NCI-H345 treated with DMSO at 0.1 percent for 48 hours (cell line): Measurements from ENCODE around the gene OSBPL10.

Experiments used
- DNase-seq: peaks from one replicate; lab custom pipeline; 2025; ENCODE audit not compliant: unreplicated experiment; lab: John Stamatoyannopoulos, UW

Gene OSBPL10

DNA sequence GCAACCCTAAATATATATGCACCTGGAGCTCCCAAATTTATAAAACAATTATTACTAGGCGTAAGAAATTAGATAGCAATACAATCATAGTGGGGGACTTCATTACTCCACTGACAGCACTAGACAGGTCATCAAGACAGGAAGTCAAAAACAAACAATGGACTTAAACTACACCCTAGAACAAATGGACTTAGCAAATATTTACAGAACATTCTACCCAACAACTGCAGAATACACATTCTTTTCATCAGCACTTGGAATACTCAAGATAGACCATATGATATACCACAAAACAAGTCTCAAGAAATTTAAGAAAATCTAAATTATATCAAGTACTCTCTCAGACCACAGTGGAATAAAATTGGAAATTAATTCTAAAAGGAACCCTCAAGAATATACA is 201.5 kb downstream of the OSBPL10 start:
- DNase-seq: no peak

DNA sequence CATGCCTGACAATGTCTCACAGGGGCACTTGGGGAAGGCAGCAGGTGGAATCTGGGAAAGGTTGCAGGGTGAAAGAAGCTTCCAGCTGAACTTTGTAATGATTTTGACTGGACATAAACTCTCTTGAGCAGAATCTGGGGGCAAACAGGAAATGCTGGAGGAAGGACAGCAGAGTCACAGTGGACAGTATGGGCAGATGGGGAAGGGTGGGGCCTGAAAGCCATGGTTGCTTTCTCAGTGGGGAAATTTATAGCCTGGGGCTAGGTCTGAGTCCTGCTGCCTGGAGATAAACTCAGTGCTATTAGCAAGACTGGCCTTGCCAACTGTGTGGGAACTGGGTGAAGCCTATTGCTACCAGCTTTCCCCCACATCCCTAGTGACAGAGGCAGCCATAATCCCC is 203.2 kb downstream of the OSBPL10 start:
- DNase-seq: no peak

DNA sequence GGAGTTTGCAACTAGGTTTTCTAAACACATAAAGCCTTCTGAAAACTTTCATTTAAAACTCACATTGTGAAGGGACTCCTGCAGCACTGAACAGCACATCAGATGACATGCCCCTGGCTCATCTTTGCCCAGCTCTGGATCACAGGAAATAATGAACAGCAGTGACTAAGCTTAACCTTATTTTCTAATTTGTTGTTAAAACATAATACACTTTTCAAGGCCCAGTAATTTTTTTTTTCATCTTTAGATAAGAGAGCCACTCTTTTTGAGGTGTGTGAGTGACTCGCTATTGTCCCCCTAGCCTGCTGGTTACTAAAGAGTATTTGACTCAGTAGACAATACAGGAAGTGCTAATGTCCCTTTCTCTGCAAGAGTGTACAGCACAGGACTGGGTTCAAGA is 204.0 kb downstream of the OSBPL10 start:
- DNase-seq: no peak

DNA sequence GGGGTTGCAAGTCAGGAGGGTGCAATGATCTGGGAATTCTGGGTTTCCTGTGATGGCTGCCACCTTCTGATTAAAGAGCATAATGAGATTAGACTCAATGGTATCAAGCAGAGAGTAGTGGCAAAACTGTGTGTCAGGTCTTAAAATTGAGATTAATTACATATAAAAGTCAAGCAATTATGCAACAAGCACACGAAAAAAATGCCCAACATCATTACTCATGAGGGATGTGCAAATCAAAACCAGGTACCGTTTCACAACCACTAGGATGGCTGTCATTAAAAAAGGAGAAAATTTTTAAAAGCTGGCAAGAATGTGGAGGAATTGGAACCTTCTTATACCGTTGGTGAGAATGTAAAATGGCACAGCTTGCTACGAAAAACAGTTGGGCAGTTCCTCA is 205.0 kb downstream of the OSBPL10 start:
- DNase-seq: no peak

DNA sequence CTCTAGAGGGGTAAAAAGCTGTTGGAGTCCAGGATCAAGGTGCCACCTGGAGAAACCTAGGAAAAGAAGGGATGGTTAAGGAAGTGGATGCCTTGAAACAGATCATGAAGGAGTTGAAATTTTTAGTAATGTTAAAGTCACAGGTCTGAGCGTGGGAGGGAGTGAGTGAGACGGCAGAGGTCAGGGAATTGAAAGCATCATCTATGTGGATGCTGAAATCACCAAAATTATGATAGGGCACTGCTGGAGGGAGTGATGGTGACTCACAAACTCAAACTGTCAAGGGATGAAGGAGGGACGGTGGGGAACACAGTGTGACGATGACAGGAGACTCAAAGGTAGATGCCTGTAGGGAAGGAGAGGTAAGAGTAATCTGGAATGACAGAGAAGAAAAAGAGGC is 205.7 kb downstream of the OSBPL10 start:
- no peak for DNase-seq

DNA sequence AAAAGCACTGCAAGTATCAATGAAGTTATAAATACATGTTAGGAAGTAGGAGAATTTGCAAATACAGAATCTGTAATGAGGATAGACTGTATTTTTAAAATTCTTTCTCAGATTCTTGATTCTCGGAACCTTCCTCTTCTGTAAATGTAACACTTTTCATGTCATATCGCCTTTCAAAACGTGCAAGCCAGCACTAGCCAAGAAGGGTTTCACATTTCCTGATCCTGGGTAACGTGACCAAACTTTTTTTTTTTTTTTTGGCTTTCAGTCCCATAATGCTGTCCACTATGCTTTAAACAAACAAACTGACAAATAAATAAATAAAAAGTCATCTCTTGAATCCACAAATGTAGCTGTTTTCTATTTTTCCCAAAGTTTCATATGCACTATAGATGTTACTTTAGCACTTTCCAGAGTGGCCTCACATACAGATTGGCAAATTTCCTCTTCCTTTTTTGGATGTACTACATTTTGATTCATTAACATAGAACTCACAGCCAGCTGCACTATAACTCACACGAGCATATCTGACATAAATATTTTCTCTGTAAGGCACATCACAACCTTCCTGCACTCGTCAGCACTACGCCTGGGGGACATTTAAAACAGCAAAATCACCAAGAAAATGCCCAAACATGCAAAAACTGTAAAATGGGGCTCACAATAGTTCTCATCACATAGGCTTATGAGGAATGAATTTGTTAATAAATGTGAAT is 208.1 kb downstream of the OSBPL10 start:
- no peak for DNase-seq

DNA sequence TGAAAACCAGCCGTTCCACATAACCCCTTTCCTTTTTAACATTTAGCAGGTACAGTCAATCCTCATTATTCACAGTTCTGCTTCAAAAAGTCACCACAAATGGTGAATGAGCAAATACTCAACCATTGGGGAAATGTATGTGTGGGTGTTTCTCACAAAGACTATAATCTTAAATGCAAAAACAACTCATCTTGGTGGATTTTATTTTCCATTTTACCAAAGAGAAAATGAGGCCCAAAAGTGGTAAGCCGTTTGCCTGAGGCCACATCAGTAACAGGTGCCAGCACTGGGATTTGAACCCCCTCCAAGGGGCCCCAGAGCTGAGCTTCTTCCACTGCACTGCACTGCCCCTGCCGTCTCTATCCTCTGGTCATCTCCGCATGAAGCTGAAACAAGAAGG is 208.8 kb downstream of the OSBPL10 start:
- no peak for DNase-seq

DNA sequence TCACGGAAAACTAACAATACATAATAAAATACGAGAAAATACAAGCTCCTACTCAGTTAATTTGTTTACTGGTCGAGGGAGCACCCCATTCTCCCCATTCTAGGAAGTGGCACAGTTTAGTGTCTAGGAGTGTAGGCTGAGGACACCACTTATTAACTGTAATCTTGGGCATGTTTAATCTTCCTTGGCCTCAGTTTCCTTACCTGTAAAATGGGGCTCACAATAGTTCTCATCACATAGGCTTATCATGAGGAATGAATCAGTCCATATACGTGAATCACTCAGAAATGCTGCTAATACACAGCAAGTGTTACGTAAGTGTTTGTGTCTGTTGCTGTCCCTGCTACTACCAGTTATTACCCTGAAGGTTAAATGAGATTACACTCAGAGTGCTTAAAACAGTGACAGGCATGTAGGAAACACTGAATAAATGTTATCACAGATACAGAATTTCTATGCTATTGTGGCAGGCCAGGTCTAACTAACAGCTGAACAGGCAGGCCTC is 210.2 kb downstream of the OSBPL10 start:
- DNase-seq: no peak

DNA sequence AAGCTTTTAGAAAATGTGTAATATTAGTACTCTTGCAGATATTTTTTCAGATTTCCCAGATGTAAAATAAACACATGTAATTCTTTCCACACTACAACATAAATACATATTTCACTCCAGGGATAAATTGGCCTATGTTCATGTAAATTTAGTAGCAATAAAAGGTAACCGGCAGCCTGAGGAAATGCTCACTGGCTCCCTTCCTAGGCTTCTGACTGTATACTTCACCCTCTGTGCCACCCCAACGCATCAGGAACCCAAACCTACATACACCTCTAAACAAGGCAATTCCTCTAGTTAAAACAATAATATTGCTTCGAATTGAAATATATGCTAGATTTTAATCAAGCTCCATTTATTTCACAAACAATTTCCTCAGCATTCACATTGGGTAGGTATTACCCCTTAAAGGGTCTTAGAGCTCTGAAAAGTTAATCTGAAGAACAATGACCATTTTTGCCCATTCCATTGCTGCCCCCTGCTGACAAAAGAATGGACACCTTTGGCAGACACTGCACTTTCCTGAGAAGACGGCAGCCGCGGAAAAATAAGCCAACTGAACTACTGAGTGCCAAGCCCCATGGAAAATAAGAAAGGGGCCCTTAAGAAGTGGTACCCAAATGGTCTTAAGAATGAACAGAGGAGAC is 212.5 kb downstream of the OSBPL10 start:
- peak; percentile 8 for DNase-seq

DNA sequence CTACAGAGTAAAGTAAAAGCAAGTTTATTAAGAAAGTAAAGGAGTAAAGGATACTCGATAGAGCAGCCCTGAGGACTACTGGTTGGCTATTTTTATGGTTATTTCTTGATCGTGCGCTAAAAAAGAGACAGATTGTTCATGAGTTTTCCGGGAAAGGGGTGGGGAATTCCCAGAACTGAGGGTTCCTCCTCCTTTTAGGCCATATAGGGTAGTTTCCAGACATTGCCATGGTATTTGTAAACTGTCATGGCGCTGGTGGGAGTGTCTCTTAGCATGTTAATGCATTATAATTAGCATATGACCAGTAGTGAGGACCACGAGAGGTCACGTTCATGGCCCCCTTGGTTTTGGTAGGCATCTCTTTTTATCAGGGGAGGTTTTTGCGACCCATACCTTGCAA is 213.1 kb downstream of the OSBPL10 start:
- DNase-seq: no peak

DNA sequence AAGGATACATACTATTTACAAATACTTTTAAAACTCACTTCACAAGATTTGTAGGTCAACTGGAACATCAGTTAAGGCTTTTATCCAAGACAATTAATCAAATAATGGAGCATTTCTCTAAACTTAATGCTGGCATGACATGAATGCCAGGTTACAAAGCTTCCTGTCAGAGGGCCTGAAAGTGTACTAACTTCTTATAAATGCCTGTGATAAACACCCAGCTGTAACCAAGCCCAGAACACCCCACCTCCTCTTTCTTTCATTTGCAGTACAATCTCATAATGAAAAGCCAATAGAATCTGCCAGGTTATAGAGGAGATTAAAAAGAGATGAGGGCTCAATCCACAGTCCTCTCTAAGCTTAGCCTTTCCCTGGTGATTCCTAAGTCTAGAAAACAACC is 214.4 kb downstream of the OSBPL10 start:
- DNase-seq: no peak

DNA sequence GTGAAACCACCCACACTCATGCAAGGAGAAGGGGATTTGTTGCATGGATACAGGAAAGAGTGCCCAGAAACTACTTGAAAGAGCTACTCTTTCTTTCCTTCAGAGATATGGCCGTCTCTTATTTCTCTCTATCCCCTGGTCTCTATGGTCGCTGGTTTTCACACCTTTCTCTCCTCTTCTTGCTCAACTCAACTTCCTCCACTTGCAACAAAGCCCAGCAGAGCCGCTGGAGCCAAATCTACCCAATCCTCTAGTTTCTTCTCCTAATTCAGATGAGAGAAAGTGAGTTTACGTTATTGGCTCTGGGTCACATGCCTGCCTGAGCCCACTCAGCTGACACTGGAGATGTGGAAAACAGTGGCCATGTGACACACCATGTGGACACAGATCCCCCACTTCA is 215.2 kb downstream of the OSBPL10 start:
- DNase-seq: no peak

DNA sequence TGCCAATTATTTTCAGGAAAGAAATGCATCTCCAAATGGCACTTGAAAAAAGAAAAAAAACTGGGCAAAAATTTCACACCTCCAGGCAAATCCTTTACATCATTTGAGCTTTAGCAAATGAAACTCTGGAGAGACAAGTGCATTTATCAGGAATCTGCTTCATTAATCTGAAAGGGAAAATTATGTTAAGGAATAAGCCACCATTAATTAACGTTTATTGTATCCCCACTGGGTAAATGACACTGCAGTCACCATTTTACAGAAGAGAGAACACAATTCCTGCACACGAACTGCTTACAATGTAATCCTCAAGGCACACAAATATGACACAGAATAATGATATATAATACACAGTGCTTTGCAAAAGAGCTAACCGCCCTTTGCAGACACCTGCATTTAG is 217.3 kb downstream of the OSBPL10 start:
- DNase-seq: no peak

DNA sequence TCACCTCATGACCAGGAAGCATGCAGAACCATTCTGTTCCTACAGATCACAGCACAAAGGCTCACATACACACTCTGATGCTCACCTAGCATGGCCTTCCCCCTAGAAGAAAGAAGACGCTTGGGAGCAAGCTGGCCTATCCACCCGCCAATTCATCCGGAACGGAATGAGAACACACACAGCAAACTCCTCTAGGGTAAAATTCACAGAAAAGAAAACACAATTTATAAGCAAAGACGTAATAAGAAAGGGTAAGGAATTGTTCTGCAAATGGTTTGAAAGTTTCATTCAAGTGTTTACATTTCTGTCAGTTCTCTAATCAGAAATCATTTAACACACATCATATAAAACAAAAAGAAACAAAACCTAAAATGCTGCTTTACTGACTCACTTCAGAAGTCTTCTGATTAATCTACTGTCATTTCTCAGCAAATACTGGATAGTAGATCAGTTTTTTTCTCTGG is 218.1 kb downstream of the OSBPL10 start:
- DNase-seq: no peak

DNA sequence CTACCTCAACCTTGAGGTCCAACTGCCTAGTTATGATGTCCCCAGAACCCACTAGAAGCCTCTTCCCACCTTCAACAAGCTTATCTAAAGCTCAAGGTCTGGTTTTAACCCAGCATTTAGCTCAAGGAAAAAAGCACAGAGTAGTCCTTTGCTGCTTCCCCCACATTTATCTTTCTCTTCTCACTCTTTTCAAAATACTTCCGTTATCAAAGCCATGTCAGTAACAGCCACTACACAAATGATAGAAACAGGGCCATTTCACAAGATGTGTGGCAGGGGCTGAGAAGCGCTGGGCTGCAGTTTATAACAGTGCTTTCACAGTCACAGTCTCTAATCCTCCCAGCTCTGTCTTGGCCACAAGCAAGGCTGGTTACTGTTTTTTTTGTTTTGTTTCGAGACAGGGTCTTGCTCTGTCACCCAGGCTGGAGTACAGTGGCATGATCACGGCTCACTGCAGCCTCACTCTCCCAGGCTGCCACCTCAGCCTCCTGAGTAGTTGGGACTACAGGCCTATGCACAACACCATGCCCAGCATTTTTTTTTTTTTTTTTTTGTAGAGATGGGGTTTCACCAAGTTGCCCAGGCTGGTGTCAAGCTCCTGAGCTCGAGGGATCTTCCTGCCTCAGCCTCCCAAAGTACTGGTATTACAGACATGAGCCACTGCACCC is 218.8 kb downstream of the OSBPL10 start:
- DNase-seq: no peak

DNA sequence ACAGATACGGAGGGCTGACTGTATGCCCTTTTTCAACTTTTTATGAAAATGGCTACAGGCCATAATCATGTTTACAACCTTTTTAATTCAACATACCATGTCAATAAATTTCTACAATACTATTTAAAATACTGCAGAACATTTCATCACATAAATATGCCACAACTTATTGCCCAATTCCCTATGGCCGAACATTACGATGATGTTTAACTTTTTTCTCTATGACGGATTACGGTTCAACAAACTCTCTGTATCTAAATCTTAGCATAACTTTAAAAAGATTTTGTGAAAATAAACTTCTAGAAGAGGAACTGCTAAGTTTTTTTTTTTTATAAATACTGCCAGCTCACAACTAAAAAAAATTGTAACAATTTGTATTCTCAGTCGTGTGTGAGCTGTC is 220.4 kb downstream of the OSBPL10 start:
- DNase-seq: no peak

DNA sequence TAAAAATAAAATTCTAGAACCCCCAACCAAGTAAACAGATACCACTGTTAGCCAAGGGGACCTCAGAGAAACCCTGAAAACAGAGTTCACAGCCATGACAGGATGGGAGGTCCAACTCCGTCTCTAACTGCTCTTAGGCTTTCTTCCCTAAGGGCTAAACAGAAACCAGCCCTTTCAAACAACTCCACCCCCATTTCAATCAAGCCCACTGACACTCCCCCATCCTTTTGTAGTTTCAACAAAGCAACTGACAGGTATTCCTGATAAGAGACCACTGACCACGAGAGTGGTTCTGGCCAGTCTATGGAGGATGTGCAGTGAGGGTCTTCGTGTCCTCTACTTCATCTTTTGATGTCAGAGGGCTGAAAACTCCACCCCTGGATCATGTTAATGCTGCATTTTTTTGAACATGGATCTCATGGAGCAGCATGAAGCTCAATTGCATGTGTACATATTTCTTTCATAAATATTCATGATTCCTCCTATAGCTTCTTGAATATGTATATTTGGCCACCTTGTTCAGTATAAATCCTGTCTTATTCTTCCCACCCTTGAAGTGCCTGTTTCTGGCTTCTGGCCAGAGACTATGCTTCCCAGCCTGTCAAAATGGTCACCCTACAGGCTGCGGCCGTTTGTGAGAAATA is 222.6 kb downstream of the OSBPL10 start:
- DNase-seq: no peak

DNA sequence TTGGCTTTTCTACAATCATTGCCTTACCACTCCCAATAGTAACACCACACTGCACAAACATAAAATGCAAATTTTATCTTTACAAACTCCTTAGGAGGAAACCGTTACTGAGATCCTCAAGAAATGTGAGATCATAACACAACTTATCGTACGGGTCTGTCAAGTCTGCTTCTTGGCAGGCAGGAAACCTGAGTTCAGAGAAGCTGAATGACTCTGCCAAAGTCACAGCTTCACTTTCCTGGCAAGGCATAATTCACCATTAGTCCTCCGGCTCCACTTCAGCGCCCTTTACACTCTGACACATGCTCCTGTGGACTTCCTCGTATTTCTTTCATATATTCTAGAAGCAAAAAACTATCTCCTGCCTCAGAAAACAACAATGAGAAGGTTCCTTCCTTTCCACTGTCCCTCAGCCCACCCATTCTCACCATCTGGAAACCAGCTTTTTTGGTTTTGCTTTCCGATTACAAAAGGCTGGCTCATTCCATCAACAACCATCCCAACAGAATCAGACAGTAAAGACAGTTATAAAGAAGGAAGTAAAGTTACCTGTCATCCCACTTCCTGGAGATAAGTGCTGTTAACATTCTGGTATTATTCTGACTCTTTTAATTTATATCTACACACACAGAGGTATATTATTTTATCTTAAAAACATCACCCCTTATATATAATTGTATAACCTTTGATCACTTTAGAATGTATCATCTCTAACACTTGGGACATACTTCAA is 225.0 kb downstream of the OSBPL10 start:
- DNase-seq: no peak

DNA sequence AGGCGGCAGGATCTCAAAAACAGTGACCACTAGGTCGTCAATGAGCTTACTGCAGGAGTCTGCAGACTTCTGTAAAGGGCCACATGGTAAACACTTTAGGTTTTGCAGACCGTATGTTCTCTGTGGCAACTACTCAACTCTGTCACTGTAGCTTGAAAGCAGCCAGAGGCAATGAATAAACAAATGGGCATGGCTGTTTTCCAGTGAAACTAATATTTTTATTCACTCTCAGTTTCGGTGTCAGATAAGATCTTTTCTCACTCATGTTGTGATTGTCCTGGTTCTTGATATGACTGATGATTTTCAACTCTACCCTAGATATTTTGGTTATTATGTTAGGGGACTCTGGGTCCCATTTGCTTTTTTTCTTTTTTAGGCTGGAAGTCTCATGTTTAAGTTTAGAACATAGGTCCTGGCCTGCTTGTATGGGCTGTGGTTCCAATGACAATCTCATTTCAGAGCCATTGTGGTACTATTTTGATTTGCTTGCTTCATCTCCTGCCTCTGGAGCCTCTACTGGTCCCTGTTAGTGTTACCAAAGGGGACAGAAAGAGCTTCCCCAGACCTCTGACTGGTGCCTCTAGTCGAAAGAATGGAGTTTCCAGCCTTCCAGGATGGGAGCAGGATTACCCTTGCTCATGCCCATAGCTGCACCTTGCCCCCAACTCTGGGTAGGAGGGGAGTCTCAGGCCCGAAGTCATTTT is 226.3 kb downstream of the OSBPL10 start:
- DNase-seq: no peak

DNA sequence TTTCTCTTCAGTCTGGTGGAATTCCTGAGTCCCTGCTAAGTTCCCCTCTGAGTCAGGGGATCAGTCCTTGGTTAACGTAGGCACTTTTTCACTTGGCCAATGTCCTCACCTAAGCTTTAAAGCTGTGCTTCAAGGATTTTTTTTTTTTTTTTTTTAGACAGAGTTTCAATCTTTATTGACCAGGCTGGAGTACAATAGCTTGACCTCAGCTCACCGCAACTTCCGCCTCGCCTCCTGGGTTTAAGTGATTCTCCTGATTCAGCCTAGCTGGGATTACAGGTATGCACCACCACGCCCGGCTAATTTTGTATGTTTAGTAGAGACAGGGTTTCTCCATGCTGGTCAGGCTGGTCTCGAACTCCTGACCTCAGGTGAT is 228.0 kb downstream of the OSBPL10 start:
- DNase-seq: no peak
